ENCODE data around the gene THAP2.
"Not testable (repeated sequence)": the region's sequence is repeated elsewhere in the genome, so short reads cannot be mapped to it uniquely, and the experiment has no call there.

Gene THAP2

DNA sequence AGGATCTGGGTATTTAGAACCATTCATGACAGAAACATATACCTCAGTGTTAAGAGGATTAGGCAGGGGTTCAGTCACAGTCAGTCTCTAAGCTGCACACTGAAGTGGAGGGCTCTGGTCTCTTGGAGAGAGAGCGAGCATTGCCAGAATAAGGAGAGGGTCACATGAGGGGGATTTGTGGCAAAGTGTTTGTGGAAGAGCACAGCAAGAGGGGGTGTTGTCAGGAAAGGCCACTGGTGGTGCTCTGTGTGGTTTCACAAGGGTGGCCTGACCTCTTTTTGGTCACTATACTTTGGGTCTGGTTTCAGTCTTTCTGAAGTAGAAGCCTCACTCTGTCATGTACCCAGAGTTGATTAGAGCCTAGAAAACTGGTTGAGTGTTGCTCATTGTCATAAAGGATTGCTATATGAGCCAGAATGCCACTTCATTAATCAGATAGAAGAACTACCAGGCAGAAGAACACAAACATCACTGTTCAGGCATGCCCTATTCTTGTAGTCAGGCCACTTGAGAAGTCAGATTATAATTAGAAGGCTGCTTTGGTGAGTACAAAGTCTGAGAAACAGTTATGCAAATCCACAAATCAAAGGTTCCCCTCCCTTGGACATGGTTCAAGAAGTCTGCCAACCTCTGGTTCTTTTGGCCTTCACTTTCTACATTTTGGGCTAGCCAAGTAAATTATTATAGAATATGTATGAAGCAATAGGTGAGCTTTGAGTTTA, 30.2 kb downstream of the THAP2 start:
- Histone ChIP-seq H3K4me3 (ENCODE audit: insufficient read depth, low read depth, low read length) (no peak overlapping the region), H3K4me1 (ENCODE audit: control insufficient read depth, insufficient read depth, low read length) (no peaks in the 10 kb centered on the region), H3K27me3 (ENCODE audit: control insufficient read depth, insufficient read depth, low read length, poor library complexity, severe bottlenecking) (no peaks in the 10 kb centered on the region), H3K27ac (ENCODE audit: insufficient read depth, low read depth, low read length, poor library complexity, severe bottlenecking) (no peak overlapping the region), H3K36me3 (ENCODE audit: control insufficient read depth, insufficient read depth, low read length) (peaks cover 3% of the 10 kb centered on the region), H3K9me3 (ENCODE audit: control insufficient read depth, low read length) (no peaks in the 10 kb centered on the region)
- 87 to 92% methylated on average over 1 of the region's 1 CpG for WGBS, 2 experiments

DNA sequence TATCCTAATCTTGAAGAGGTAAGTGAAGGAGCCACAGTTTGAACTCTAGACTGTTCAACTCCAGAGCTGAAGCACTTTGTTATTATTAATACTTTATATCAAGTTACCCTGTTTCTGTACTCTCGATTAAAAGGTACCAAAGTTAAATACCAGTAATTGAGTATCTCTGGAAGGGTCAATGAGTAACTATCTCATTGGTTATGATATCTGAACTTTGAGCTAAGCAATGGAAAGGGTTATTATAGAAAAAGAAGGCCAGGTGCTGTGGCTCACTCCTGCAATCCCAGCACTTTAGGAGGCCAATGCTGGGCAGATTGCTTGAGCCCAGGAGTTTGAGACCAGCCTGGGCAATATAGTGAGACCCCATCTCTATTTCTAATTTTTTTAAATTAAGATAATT, 31.7 kb downstream of the THAP2 start:
- no peaks in the 10 kb centered on the region for H3K27me3 ChIP-seq (ENCODE audit: control insufficient read depth, insufficient read depth, low read length, poor library complexity, severe bottlenecking)
- peaks cover 5% of the 10 kb centered on the region for H3K36me3 ChIP-seq (ENCODE audit: control insufficient read depth, insufficient read depth, low read length)
- WGBS, 2 experiments: 90 to 100% methylated on average over 1 of the region's 1 CpG
- no peaks in the 10 kb centered on the region for H3K9me3 ChIP-seq (ENCODE audit: control insufficient read depth, low read length)
- H3K27ac ChIP-seq (ENCODE audit: insufficient read depth, low read depth, low read length, poor library complexity, severe bottlenecking): no peak overlapping the region
- no peaks in the 10 kb centered on the region for H3K4me1 ChIP-seq (ENCODE audit: control insufficient read depth, insufficient read depth, low read length)
- no peak overlapping the region for H3K4me3 ChIP-seq (ENCODE audit: insufficient read depth, low read depth, low read length)

- H3K4me1 ChIP-seq (ENCODE audit: control insufficient read depth, insufficient read depth, low read length); H3K27me3 ChIP-seq (ENCODE audit: control insufficient read depth, insufficient read depth, low read length, poor library complexity, severe bottlenecking); H3K9me3 ChIP-seq (ENCODE audit: control insufficient read depth, low read length); H3K27ac ChIP-seq (ENCODE audit: insufficient read depth, low read depth, low read length, poor library complexity, severe bottlenecking); H3K36me3 ChIP-seq (ENCODE audit: control insufficient read depth, insufficient read depth, low read length); H3K4me3 ChIP-seq (ENCODE audit: insufficient read depth, low read depth, low read length): not testable (repeated sequence)
- 92 to 94% methylated on average over 8 of the region's 8 CpGs for WGBS, 2 experiments
Measured at GRCh38 chr12:71702181-71702580, 38.1 kb downstream of the THAP2 start.

- Histone ChIP-seq H3K9me3 (ENCODE audit: control insufficient read depth, low read length) (no peaks in the 10 kb centered on the region), H3K36me3 (ENCODE audit: control insufficient read depth, insufficient read depth, low read length) (peaks cover 5% of the 10 kb centered on the region), H3K4me3 (ENCODE audit: insufficient read depth, low read depth, low read length) (no peak overlapping the region), H3K27me3 (ENCODE audit: control insufficient read depth, insufficient read depth, low read length, poor library complexity, severe bottlenecking) (no peaks in the 10 kb centered on the region), H3K27ac (ENCODE audit: insufficient read depth, low read depth, low read length, poor library complexity, severe bottlenecking) (no peak overlapping the region), H3K4me1 (ENCODE audit: control insufficient read depth, insufficient read depth, low read length) (no peaks in the 10 kb centered on the region)
- 92 to 96% methylated on average over 5 of the region's 5 CpGs for WGBS, 2 experiments
Measured at GRCh38 chr12:71702590-71702989, 38.5 kb downstream of the THAP2 start.

GRCh38 chr12:71703206-71703605, 39.1 kb downstream of the THAP2 start:
- Histone ChIP-seq H3K4me1 (ENCODE audit: control insufficient read depth, insufficient read depth, low read length) (no peaks in the 10 kb centered on the region), H3K27me3 (ENCODE audit: control insufficient read depth, insufficient read depth, low read length, poor library complexity, severe bottlenecking) (no peaks in the 10 kb centered on the region)
- whole genome bisulfite sequencing, 2 experiments: 82 to 97% methylated on average over 1 to 2 of the region's 2 CpGs

GRCh38 chr12:71704920-71705319, 40.8 kb downstream of the THAP2 start:
- no peaks in the 10 kb centered on the region for H3K36me3 ChIP-seq (ENCODE audit: control insufficient read depth, insufficient read depth, low read length)
- no peak overlapping the region for H3K4me3 ChIP-seq (ENCODE audit: insufficient read depth, low read depth, low read length)
- H3K9me3 ChIP-seq (ENCODE audit: control insufficient read depth, low read length): no peaks in the 10 kb centered on the region
- no peaks in the 10 kb centered on the region for H3K27me3 ChIP-seq (ENCODE audit: control insufficient read depth, insufficient read depth, low read length, poor library complexity, severe bottlenecking)
- H3K27ac ChIP-seq (ENCODE audit: insufficient read depth, low read depth, low read length, poor library complexity, severe bottlenecking): no peak overlapping the region
- WGBS, 2 experiments: 100% methylated on average over 1 of the region's 2 CpGs; no CpG with 5 or more reads in 1 of the 2 experiments
- no peaks in the 10 kb centered on the region for H3K4me1 ChIP-seq (ENCODE audit: control insufficient read depth, insufficient read depth, low read length)

More at GRCh38 chr12:71703206-71703605, 39.1 kb downstream of the THAP2 start:
- no peak overlapping the region for H3K27ac ChIP-seq (ENCODE audit: insufficient read depth, low read depth, low read length, poor library complexity, severe bottlenecking)
- H3K36me3 ChIP-seq (ENCODE audit: control insufficient read depth, insufficient read depth, low read length): peaks cover 5% of the 10 kb centered on the region
- no peaks in the 10 kb centered on the region for H3K9me3 ChIP-seq (ENCODE audit: control insufficient read depth, low read length)
- H3K4me3 ChIP-seq (ENCODE audit: insufficient read depth, low read depth, low read length): no peak overlapping the region

DNA sequence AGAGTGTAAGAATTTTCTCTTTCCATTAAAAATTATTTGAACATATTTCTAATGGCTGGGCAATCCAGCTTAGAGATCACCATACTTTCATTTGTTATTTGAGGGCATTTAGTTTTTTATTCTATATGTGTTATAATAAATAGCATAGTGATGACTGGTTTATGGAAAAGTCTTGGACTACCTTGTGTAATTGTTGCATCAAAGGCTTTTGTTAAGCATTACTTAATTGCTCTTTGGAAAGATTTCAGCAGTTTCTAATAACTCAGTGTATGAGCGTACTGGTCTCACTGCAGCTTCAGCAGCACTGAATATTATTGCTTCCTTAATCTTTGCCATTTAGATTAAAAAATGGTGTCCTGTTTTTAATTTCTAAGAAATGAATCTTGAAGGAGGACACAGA, 44.6 kb downstream of the THAP2 start:
- no peaks in the 10 kb centered on the region for H3K9me3 ChIP-seq (ENCODE audit: control insufficient read depth, low read length)
- no peaks in the 10 kb centered on the region for H3K36me3 ChIP-seq (ENCODE audit: control insufficient read depth, insufficient read depth, low read length)
- no peaks in the 10 kb centered on the region for H3K4me1 ChIP-seq (ENCODE audit: control insufficient read depth, insufficient read depth, low read length)
- no peak overlapping the region for H3K4me3 ChIP-seq (ENCODE audit: insufficient read depth, low read depth, low read length)
- H3K27ac ChIP-seq (ENCODE audit: insufficient read depth, low read depth, low read length, poor library complexity, severe bottlenecking): no peak overlapping the region
- H3K27me3 ChIP-seq (ENCODE audit: control insufficient read depth, insufficient read depth, low read length, poor library complexity, severe bottlenecking): no peaks in the 10 kb centered on the region
- 100% methylated on average over 1 of the region's 1 CpG for WGBS, 2 experiments

- Histone ChIP-seq H3K27ac (ENCODE audit: insufficient read depth, low read depth, low read length, poor library complexity, severe bottlenecking) (no peak overlapping the region), H3K4me1 (ENCODE audit: control insufficient read depth, insufficient read depth, low read length) (no peaks in the 10 kb centered on the region), H3K36me3 (ENCODE audit: control insufficient read depth, insufficient read depth, low read length) (no peaks in the 10 kb centered on the region), H3K4me3 (ENCODE audit: insufficient read depth, low read depth, low read length) (no peak overlapping the region), H3K27me3 (ENCODE audit: control insufficient read depth, insufficient read depth, low read length, poor library complexity, severe bottlenecking) (no peaks in the 10 kb centered on the region), H3K9me3 (ENCODE audit: control insufficient read depth, low read length) (no peaks in the 10 kb centered on the region)
- WGBS, 2 experiments: 89 to 91% methylated on average over 7 of the region's 7 CpGs
Measured at GRCh38 chr12:71710276-71711125, 46.4 kb downstream of the THAP2 start.

GRCh38 chr12:71718611-71719010, 54.5 kb downstream of the THAP2 start:
- Histone ChIP-seq H3K27ac (ENCODE audit: insufficient read depth, low read depth, low read length, poor library complexity, severe bottlenecking) (no peak overlapping the region), H3K27me3 (ENCODE audit: control insufficient read depth, insufficient read depth, low read length, poor library complexity, severe bottlenecking) (no peaks in the 10 kb centered on the region), H3K9me3 (ENCODE audit: control insufficient read depth, low read length) (no peaks in the 10 kb centered on the region), H3K4me1 (ENCODE audit: control insufficient read depth, insufficient read depth, low read length) (no peaks in the 10 kb centered on the region), H3K4me3 (ENCODE audit: insufficient read depth, low read depth, low read length) (no peak overlapping the region), H3K36me3 (ENCODE audit: control insufficient read depth, insufficient read depth, low read length) (no peaks in the 10 kb centered on the region)

DNA sequence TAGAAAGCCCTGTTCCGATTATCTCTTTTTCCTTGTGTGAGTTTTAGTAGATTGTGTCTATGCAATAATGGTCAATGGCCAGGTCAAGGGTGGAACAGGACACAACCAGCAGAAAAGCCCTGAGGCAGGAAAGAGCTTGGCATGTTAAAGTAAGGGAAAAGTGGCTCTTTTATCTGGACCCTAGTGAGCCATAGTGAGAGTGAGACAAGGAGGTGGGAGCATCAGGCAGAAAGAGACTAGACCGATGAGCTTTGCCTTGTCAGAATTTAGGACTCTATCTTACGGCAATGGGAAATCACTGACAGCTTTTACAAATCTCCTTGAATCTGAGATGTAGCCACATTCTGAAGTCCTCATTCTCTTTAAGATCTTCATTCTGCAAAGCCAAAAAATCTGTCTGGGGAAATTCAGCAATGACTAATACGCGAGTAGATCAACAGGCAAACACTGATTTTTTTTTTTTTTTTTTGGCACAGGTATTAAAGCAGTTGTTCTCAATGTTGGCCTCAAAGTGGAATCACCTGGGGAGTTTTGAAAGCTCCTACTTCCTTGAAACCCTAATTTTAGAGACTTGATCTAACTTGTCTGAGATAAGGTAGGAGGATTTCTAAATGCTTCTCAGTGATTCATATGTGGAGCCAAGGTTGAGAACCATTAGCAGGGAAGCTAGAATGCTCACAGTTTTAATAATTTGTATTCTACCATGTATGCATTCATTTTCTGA, 55.7 kb downstream of the THAP2 start:
- 90 to 92% methylated on average over 5 of the region's 5 CpGs for WGBS, 2 experiments
- Histone ChIP-seq H3K27me3 (ENCODE audit: control insufficient read depth, insufficient read depth, low read length, poor library complexity, severe bottlenecking) (no peaks in the 10 kb centered on the region), H3K4me1 (ENCODE audit: control insufficient read depth, insufficient read depth, low read length) (no peaks in the 10 kb centered on the region), H3K4me3 (ENCODE audit: insufficient read depth, low read depth, low read length) (no peak overlapping the region), H3K27ac (ENCODE audit: insufficient read depth, low read depth, low read length, poor library complexity, severe bottlenecking) (no peak overlapping the region), H3K9me3 (ENCODE audit: control insufficient read depth, low read length) (no peaks in the 10 kb centered on the region), H3K36me3 (ENCODE audit: control insufficient read depth, insufficient read depth, low read length) (no peaks in the 10 kb centered on the region)
